ENCODE measurements around the gene PLA2G15. TPM values are rescaled to one million over a fixed set of nuclear protein-coding genes. Genes with fewer than 3 reads are reported as not detected.
A peak's percentile ranks its signal among the peaks of the same experiment; 100 is the strongest.

Gene PLA2G15
- polyA plus RNA-seq, 1 donor: 33.2 TPM

- no peak for DNase-seq (ENCODE audit: low read depth)
Measured at GRCh38 chr16:68233085-68233834, 11.9 kb upstream of the PLA2G15 start.

GRCh38 chr16:68233835-68234187 lies 11.4 kb upstream of the PLA2G15 start:
- no peak for DNase-seq (ENCODE audit: low read depth)

- no peak for DNase-seq (ENCODE audit: low read depth)
Measured at GRCh38 chr16:68234188-68235107, 10.7 kb upstream of the PLA2G15 start.

- no peak for DNase-seq (ENCODE audit: low read depth)
Measured at GRCh38 chr16:68235108-68235886, 9.9 kb upstream of the PLA2G15 start.

- no peak for DNase-seq (ENCODE audit: low read depth)
Measured at GRCh38 chr16:68235887-68236136, 9.4 kb upstream of the PLA2G15 start, which contains the start of gene ESRP2. Gene ESRP2, minus strand, starts transcription at chr16:68236127. Its CDS starts 82 bp downstream, at chr16:68236045.

- DNase-seq (ENCODE audit: low read depth): no peak
Measured at GRCh38 chr16:68236137-68236825, 8.9 kb upstream of the PLA2G15 start.

GRCh38 chr16:68236826-68237242 lies 8.3 kb upstream of the PLA2G15 start:
- DNase-seq (ENCODE audit: low read depth): no peak

- DNase-seq (ENCODE audit: low read depth): peak; percentile 83
Measured at GRCh38 chr16:68237243-68238028, 7.7 kb upstream of the PLA2G15 start.

- no peak for DNase-seq (ENCODE audit: low read depth)
Measured at GRCh38 chr16:68238029-68238345, 7.2 kb upstream of the PLA2G15 start.

- no peak for DNase-seq (ENCODE audit: low read depth)
Measured at GRCh38 chr16:68242085-68242484, 3.1 kb upstream of the PLA2G15 start.

- no peak for DNase-seq (ENCODE audit: low read depth)
Measured at GRCh38 chr16:68242926-68243858, 2.0 kb upstream of the PLA2G15 start.

- no peak for DNase-seq (ENCODE audit: low read depth)
Measured at GRCh38 chr16:68244481-68244902, 681 bp upstream of the PLA2G15 start.

- no peak for DNase-seq (ENCODE audit: low read depth)
Measured at GRCh38 chr16:68246121-68246520, 948 bp downstream of the PLA2G15 start.

- no peak for DNase-seq (ENCODE audit: low read depth)
Measured at GRCh38 chr16:68246666-68247065, 1.5 kb downstream of the PLA2G15 start.

- DNase-seq (ENCODE audit: low read depth): no peak
Measured at GRCh38 chr16:68247400-68247799, 2.2 kb downstream of the PLA2G15 start.

- DNase-seq (ENCODE audit: low read depth): no peak
Measured at GRCh38 chr16:68247932-68248331, 2.8 kb downstream of the PLA2G15 start.

- DNase-seq (ENCODE audit: low read depth): no peak
Measured at GRCh38 chr16:68249371-68249770, 4.2 kb downstream of the PLA2G15 start.

- DNase-seq (ENCODE audit: low read depth): no peak
Measured at GRCh38 chr16:68250951-68251350, 5.8 kb downstream of the PLA2G15 start.

GRCh38 chr16:68251832-68252231 lies 6.7 kb downstream of the PLA2G15 start:
- DNase-seq (ENCODE audit: low read depth): no peak

- no peak for DNase-seq (ENCODE audit: low read depth)
Measured at GRCh38 chr16:68252383-68252782, 7.2 kb downstream of the PLA2G15 start.
